Mammary epithelial cell (primary cell): ENCODE data around the gene TMEM184A.
"Not testable (repeated sequence)": the region's sequence is repeated elsewhere in the genome, so short reads cannot be mapped to it uniquely, and the experiment has no call there.

ENCODE experiments used
- EZH2 ChIP-seq: IDR thresholded peaks from 2 replicates; pipeline ENCODE4 v1.6.1; 2012; ENCODE audit warnings: low read length, inconsistent platforms, borderline replicate concordance
- TF ChIP-seq, protein P1 (sequence below), 2 donors: IDR thresholded peaks in 1 of 2; conservative IDR thresholded peaks in 1 of 2; 2 replicates each; pipeline ENCODE4 v1.5.1; 2011 to 2012; ENCODE audit warnings: inconsistent platforms in 2 of 2, low read length in 2 of 2, mild to moderate bottlenecking in 2 of 2, control low read depth in 1 of 2, low read depth in 1 of 2; ENCODE audit not compliant: insufficient read depth in 1 of 2; ENCODE audit errors: extremely low read depth in 1 of 2

DNA sequence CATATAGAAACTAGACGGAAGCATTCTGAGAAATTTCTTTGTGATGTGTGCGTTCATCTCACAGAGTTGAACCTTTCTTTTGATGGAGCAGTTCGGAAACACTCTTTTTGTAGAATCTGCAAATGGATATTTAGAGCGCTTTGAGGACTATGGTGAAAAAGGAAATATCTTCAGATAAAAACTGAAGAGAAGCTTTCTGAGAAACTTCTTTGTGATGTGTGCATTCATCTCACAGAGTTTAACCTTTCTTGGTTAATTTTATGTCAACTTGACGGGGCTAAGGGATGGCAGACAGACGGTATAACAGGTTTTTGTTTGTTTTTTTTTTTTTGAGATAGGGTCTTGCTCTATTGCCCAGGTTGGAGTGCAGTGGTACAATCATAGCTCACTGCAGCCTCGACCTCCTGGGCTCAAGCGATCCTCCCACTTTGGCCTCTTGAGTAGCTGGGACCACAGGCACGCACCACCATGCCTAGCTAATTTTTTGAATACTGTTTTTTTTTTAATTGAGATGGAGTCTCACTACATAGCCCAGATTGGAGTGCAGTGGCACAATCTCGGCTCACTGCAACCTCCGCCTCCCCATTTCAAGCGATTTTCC, 36.6 kb downstream of the TMEM184A start:
- TF ChIP-seq, protein P1, sequence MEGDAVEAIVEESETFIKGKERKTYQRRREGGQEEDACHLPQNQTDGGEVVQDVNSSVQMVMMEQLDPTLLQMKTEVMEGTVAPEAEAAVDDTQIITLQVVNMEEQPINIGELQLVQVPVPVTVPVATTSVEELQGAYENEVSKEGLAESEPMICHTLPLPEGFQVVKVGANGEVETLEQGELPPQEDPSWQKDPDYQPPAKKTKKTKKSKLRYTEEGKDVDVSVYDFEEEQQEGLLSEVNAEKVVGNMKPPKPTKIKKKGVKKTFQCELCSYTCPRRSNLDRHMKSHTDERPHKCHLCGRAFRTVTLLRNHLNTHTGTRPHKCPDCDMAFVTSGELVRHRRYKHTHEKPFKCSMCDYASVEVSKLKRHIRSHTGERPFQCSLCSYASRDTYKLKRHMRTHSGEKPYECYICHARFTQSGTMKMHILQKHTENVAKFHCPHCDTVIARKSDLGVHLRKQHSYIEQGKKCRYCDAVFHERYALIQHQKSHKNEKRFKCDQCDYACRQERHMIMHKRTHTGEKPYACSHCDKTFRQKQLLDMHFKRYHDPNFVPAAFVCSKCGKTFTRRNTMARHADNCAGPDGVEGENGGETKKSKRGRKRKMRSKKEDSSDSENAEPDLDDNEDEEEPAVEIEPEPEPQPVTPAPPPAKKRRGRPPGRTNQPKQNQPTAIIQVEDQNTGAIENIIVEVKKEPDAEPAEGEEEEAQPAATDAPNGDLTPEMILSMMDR (conservative IDR thresholded peaks at IDR 0.05 in 1 of 2, IDR thresholded peaks at IDR 0.05 in 1 of 2; ENCODE audit: extremely low read depth in 1 of 2, insufficient read depth in 1 of 2, low read depth in 1 of 2, low read length in 2 of 2): not testable (repeated sequence)
- TF ChIP-seq EZH2: not testable (repeated sequence)
